Sciatic nerve (tissue), 2 donors: Measurements from ENCODE around the gene USP31. TPM values are rescaled to one million over a fixed set of nuclear protein-coding genes. Genes with fewer than 3 reads are reported as not detected.

Experiments used
- ATAC-seq: fragments of 200-7000 bp; cut with Tn5 transposase; one replicate; pipeline ENCODE4 v1.9.1; 2020; ENCODE audit warnings: mild to moderate bottlenecking, moderate library complexity
- DNase-seq: peaks from one replicate; pipeline ENCODE4 v3.0.0-alpha.2; 2020; ENCODE audit warnings: low spot score
- intact Hi-C: fragments of 100-400 bp; cut with DNase I; formaldehyde crosslinking; loops from one replicate; pipeline ENCODE4 v1.14.2; 2022
- total RNA-seq: library from RNA; stranded (reverse); fragmentation: NEBNext Ultra II Directional; extraction: Animal tissue kit (Norgen Biotek cat#: 25700); gene quantifications from one replicate; pipeline ENCODE4 v1.2.1, GENCODE V29; 2021
- donor health status: DM: no; HTN: no; CAD: no.
- donor health status: DM: no; HTN: no; CAD: no.

USP31 gene
- total RNA-seq, result 11.8 TPM

- peak; percentile 100 for ATAC-seq
- intact Hi-C loops, result no loop called here
Observed at GRCh38 chr16:23149267-23149992, at the start of gene USP31. Gene USP31 (minus strand): TSS chr16:23149452. CDS start chr16:23149270, 182 bp downstream.

GRCh38 chr16:23196539-23196938 lies 47.3 kb upstream of the USP31 start:
- intact Hi-C loops, result no loop called here
- no peak for ATAC-seq
- DNase-seq, result no peak

More at GRCh38 chr16:23149267-23149992, at the start of gene USP31:
- DNase-seq, result peak; percentile 96

- intact Hi-C loops, result no loop called here
- DNase-seq (no peak), ATAC-seq (no peak)
Observed at GRCh38 chr16:23195366-23195978, 46.2 kb upstream of the USP31 start.

- DNase-seq (no peak), ATAC-seq (no peak)
- intact Hi-C loops, result no loop called here
Observed at GRCh38 chr16:23194497-23195221, 45.4 kb upstream of the USP31 start.

- ATAC-seq (no peak), DNase-seq (no peak)
- intact Hi-C loops, result no loop called here
Observed at GRCh38 chr16:23188911-23189310, 39.7 kb upstream of the USP31 start.

- DNase-seq (no peak), ATAC-seq (no peak)
- intact Hi-C loops, result no loop called here
Observed at GRCh38 chr16:23187341-23187740, 38.1 kb upstream of the USP31 start.

GRCh38 chr16:23186171-23186570 lies 36.9 kb upstream of the USP31 start:
- intact Hi-C loops, result no loop called here
- ATAC-seq (no peak), DNase-seq (no peak)

GRCh38 chr16:23185656-23186055 lies 36.4 kb upstream of the USP31 start:
- intact Hi-C loops, result no loop called here
- no peak for ATAC-seq

GRCh38 chr16:23183543-23183862 lies 34.3 kb upstream of the USP31 start:
- intact Hi-C loops, result no loop called here
- DNase-seq (no peak), ATAC-seq (no peak)

More at GRCh38 chr16:23185656-23186055, 36.4 kb upstream of the USP31 start:
- DNase-seq, result no peak

GRCh38 chr16:23182679-23183542 lies 33.7 kb upstream of the USP31 start, which contains the start of gene SCNN1G:
Gene SCNN1G (plus strand): TSS chr16:23182745. CDS start chr16:23186272, 3,527 bp downstream.
- intact Hi-C loops, result no loop called here
- DNase-seq (no peak), ATAC-seq (no peak)

GRCh38 chr16:23182206-23182678 lies 33.0 kb upstream of the USP31 start:
- ATAC-seq (peak; percentile 84), DNase-seq (peak; percentile 74)
- intact Hi-C loops, result no loop called here

- DNase-seq (no peak), ATAC-seq (no peak)
- intact Hi-C loops, result no loop called here
Observed at GRCh38 chr16:23181506-23181905, 32.3 kb upstream of the USP31 start.

- DNase-seq, result no peak
- intact Hi-C loops, result no loop called here
- peak; percentile 32 for ATAC-seq
Observed at GRCh38 chr16:23175651-23176050, 26.4 kb upstream of the USP31 start.

GRCh38 chr16:23174622-23175021 lies 25.4 kb upstream of the USP31 start:
- ATAC-seq, result no peak
- intact Hi-C loops, result no loop called here

GRCh38 chr16:23172994-23173393 lies 23.7 kb upstream of the USP31 start:
- DNase-seq, result no peak
- no peak for ATAC-seq
- intact Hi-C loops, result no loop called here

More at GRCh38 chr16:23174622-23175021, 25.4 kb upstream of the USP31 start:
- no peak for DNase-seq

- ATAC-seq, result no peak
- intact Hi-C loops, result no loop called here
Observed at GRCh38 chr16:23172583-23172982, 23.3 kb upstream of the USP31 start.

GRCh38 chr16:23164736-23165135 lies 15.5 kb upstream of the USP31 start:
- intact Hi-C loops, result no loop called here
- no peak for ATAC-seq
- no peak for DNase-seq

More at GRCh38 chr16:23172583-23172982, 23.3 kb upstream of the USP31 start:
- no peak for DNase-seq

GRCh38 chr16:23163921-23164320 lies 14.7 kb upstream of the USP31 start:
- intact Hi-C loops, result no loop called here
- no peak for DNase-seq
- no peak for ATAC-seq

- DNase-seq (no peak), ATAC-seq (no peak)
- intact Hi-C loops, result no loop called here
Observed at GRCh38 chr16:23160574-23160973, 11.3 kb upstream of the USP31 start.
